ENCODE measurements around the gene CNTNAP2.

CNTNAP2 gene

GRCh38 chr7:147432079-147432478 is 1315.5 kb downstream of the CNTNAP2 start:
- peak in 1 of 2 experiments; percentile 8 for DNase-seq

GRCh38 chr7:147432576-147432975 is 1316.0 kb downstream of the CNTNAP2 start:
- no peak for DNase-seq

GRCh38 chr7:147436718-147437117 is 1320.1 kb downstream of the CNTNAP2 start:
- no peak for DNase-seq

GRCh38 chr7:147438216-147438615 is 1321.6 kb downstream of the CNTNAP2 start:
- DNase-seq: no peak

GRCh38 chr7:147443942-147444341 is 1327.3 kb downstream of the CNTNAP2 start:
- DNase-seq: no peak

- no peak for DNase-seq
Observed at GRCh38 chr7:147452816-147453215, 1336.2 kb downstream of the CNTNAP2 start.

- no peak for DNase-seq
Observed at GRCh38 chr7:147465223-147465622, 1348.6 kb downstream of the CNTNAP2 start.

GRCh38 chr7:147472556-147472955 is 1356.0 kb downstream of the CNTNAP2 start:
- no peak for DNase-seq

- DNase-seq: no peak
Observed at GRCh38 chr7:147474862-147475261, 1358.3 kb downstream of the CNTNAP2 start.

GRCh38 chr7:147477526-147477925 is 1360.9 kb downstream of the CNTNAP2 start:
- no peak for DNase-seq

GRCh38 chr7:147478796-147479195 is 1362.2 kb downstream of the CNTNAP2 start:
- DNase-seq: no peak

- no peak for DNase-seq
Observed at GRCh38 chr7:147483634-147484292, 1367.2 kb downstream of the CNTNAP2 start.

GRCh38 chr7:147485660-147486210 is 1369.1 kb downstream of the CNTNAP2 start:
- no peak for DNase-seq

- no peak for DNase-seq
Observed at GRCh38 chr7:147492606-147493005, 1376.0 kb downstream of the CNTNAP2 start.

- no peak for DNase-seq
Observed at GRCh38 chr7:147496209-147496608, 1379.6 kb downstream of the CNTNAP2 start.

- no peak for DNase-seq
Observed at GRCh38 chr7:147497246-147497645, 1380.6 kb downstream of the CNTNAP2 start.

GRCh38 chr7:147498081-147498480 is 1381.5 kb downstream of the CNTNAP2 start:
- DNase-seq: no peak

- DNase-seq: no peak
Observed at GRCh38 chr7:147509035-147509501, 1392.5 kb downstream of the CNTNAP2 start.

- no peak for DNase-seq
Observed at GRCh38 chr7:147509541-147510200, 1393.1 kb downstream of the CNTNAP2 start.

GRCh38 chr7:147510201-147510542 is 1393.6 kb downstream of the CNTNAP2 start:
- no peak for DNase-seq

- DNase-seq: no peak
Observed at GRCh38 chr7:147510923-147511322, 1394.3 kb downstream of the CNTNAP2 start.

- DNase-seq: no peak
Observed at GRCh38 chr7:147513451-147513850, 1396.8 kb downstream of the CNTNAP2 start.

- no peak for DNase-seq
Observed at GRCh38 chr7:147516391-147516790, 1399.8 kb downstream of the CNTNAP2 start.

- DNase-seq: no peak
Observed at GRCh38 chr7:147519062-147519461, 1402.5 kb downstream of the CNTNAP2 start.
